CD4-positive, alpha-beta T cell treated with Interleukin-4 for 1 hour (primary cell): ENCODE measurements around the gene KYAT1.

Source experiments
- DNase-seq, 2 donors: peaks; one replicate each; pipeline ENCODE4 v3.0.0-alpha.2; 2020 to 2022

Gene KYAT1

DNA sequence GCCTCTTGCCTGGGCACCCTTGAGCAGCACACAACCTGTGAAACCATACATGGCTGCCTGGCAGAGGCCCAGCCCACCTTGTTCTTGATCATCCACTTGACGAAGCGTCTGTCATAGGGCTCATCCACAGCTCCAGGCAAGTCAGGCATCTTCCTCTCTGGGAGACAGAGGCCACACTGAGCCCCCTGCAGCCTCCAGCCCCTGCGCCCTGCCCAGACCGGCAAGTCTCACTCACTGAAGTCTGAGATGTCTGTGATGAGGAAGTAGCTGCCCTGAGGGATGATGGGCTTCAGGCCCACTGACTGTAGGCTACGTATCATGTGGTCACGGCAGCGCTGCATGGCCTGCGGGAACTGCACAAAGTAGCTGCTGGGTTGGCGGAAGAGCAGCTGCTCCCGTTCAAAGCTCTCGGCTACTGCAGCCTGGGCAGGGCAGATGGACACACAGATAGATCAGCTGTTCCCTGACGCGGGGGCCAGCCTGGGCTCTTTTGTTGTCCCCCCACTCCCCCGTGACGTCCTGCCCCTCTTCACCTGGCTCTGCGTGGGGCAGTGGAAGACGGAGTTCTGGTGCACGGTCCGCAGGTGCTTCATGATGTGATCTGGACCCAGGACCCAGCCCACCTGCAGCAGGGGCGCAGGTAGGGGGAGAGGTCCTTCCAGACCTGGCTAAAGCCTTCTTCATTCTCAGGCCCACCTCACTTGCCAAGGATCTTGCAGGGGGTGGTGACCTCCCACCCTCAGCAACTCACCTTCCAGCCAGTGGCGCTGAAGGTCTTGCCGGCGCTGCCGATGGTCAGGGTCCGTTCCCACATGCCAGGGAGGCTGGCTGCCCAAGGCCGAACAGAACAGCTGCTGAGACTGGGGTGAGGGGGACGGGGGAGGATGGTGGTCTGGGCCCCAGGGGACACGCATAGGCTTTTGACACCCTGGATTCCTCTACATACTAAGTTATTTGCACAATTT lies 46.2 kb downstream of the KYAT1 start:
- DNase-seq = no peak

- DNase-seq = no peak
These were observed 48.1 kb downstream of the KYAT1 start for GRCh38 chr9:128833696-128834095.

DNA sequence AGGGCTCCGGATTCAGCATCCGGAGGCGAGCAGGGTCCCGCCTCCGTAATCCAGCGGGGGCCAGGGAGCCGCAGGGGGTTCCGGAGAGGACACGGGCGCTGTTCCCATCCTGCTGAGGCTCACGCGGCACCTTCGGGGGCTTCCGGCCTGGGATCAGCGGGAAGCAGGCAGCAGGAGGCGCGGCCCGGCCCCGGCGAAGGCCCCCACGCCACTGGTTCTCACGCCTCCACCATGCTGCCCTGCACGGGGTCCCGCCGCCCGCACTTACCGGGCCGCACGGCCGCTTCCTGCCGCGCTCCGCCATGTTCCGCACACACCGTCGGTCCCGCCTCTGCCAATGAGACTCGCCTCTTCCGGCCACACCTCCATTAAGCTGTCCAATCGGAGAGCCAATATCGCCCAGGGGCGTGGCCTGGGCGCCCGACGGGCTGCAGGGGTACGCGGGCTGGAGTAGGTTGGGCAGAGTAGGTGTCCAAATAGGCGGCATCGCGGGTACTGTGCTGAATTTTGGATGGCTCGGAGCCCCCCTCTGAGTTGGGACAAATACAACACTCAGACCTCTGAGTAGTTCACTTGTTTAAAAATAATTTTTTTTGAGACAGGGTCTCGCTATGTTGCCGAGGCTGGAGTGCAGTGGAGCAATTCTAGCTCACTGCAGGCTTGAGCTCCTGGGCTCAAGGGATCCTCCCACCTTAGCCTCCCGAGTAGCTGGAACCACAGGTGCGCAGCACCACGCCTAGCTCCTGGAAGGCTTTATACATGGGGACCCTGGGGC lies 52.1 kb downstream of the KYAT1 start, which contains the start of gene SPOUT1:
SPOUT1 (minus strand) TSS at position 318 of the 775 bp plus-strand sequence; CDS start at position 304, 14 bp downstream.
- DNase-seq = peak; percentile 94 to 96

GRCh38 chr9:128828719-128829452 lies 52.9 kb downstream of the KYAT1 start:
- DNase-seq = no peak

DNA sequence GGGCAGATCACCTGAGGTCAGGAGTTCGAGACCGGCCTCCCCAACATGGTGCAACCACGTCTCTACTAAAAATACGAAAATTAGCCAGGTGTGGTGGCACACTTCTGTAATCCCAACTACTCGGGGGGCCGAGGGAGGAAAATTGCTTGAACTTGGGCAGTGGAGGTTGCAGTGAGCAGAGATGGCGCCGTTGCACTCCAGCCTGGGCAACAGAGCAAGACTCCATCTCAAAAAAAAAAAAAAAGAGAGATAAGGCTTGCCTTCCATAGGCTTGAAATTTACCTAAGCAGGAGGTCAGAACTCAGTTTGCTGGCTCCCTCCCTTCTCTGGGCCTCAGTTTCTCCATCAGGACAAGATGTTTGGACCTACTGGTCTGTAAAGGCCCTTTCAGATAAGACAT lies 53.5 kb downstream of the KYAT1 start:
- no peak for DNase-seq

DNA sequence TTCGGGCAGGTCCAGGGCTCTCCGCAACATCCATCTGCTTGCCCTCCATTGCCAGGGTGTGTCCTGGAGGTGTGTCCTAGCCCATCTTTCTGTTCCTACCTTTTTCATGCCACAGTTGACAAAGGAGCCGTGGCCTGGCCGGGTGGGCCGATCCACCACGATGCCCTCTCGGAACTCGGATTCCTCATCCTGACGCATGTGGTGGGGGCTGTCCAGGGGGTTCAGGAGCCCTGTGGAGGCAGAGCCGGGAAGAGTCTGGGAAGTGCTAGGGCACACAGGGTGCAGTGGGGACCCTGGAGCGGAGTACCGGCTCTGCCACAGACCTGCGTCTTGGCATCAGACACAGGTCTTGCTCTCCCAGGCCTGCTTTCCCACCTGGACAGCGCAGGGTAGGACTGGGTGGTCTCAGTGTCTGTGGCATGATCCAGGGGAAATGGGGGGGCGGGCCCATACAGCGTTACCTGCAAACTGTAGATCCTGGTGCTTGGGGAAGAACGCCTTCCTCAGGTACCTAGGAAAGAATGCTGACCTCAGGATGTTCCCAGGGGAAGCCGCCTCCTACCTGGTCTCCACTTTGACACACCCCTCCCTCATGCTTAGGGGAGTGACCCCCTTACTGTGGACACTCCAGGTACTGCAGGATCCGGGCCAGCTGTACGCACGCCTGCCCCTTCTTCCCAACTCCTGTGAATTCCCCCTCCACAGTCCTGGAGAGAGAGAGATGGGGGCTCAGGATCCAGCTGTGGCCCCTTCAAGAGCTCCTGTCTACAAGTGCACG lies 55.6 kb downstream of the KYAT1 start:
- no peak for DNase-seq

DNA sequence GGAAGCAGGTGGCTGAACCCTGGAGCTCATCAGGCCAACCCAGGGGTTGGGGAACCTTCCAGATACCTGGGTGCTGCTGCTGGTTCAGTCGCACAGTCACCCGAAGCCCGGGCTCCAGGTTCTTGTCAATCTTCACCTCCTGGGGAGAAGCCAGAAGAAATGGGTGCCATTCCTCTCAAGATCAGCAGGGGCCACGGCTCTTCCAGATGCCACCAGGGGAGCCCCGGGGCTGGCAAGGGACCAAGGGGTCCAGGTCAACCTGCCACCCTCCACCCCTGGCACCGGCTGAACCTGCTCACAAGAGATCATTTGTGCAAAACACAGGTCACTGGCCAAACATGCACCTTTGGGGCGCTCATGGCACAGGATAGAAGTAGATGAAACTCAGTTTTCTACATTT lies 56.8 kb downstream of the KYAT1 start:
- no peak for DNase-seq

GRCh38 chr9:128823903-128824406 lies 57.8 kb downstream of the KYAT1 start:
- DNase-seq = no peak

DNA sequence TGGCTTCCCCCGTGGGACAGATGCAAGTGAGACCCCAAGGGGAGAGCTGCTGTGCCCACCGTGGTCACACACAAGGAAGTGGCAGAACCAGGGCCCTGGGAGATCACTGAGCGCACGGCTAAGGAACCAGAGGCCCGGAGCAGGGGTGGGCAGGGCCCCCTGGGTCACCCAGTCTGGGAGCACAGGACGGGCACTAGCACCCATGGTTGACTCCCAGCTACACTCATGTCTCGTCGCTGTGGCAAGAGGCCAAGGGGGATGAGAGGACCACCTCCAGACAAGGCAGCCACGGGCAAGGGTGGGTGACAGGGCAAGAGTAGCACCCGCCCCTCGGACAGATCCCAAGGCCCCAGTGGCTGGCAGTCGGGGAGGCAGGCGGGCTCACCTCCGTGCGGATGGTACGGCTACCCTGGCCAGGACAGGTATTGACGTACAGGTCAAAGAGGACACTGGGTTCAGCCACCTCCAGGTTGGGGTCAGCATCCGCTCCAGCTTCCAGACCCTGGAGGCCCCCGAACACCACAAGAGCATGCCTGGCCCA lies 58.3 kb downstream of the KYAT1 start:
- DNase-seq = no peak

GRCh38 chr9:128822407-128823042 lies 59.2 kb downstream of the KYAT1 start:
- no peak for DNase-seq

DNA sequence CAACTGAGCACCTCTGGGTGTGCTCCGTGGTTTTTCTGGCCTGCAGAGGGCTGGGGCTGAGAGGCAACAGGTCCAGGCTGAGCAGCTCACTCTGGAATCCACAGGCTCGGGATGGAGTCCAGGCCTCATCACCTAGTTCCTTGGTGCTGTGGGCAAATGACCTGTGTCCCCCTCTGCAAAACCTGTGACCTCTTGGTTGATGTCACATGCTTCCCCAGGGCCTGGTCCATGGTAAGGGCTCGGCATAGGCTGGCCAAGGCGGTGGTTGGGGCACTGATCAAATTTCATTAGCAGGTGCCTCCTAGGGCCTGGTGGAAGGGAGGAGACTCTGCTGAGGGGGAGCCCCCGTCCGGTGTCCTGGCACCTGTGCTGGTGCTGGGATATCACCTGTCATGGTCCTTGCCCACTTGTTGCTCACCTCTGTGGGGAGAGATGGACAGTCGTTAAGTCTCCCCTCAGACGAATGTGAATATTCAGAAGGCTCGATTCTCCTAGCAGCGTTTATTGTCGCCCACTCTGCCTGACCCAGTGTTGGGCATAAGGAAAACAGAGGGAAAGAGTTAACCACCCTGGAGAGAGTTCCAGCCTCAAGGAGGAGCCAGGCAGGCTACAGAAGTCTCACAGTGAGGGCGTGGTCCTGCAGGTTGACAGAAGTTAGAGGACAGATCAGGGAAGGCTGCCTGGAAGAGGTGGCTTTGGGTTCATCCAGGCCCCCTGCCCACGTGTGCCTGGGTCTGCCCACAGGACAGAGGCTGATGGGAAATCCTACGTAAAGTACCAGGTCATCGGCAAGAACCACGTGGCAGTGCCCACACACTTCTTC lies 60.0 kb downstream of the KYAT1 start:
- DNase-seq = no peak

DNA sequence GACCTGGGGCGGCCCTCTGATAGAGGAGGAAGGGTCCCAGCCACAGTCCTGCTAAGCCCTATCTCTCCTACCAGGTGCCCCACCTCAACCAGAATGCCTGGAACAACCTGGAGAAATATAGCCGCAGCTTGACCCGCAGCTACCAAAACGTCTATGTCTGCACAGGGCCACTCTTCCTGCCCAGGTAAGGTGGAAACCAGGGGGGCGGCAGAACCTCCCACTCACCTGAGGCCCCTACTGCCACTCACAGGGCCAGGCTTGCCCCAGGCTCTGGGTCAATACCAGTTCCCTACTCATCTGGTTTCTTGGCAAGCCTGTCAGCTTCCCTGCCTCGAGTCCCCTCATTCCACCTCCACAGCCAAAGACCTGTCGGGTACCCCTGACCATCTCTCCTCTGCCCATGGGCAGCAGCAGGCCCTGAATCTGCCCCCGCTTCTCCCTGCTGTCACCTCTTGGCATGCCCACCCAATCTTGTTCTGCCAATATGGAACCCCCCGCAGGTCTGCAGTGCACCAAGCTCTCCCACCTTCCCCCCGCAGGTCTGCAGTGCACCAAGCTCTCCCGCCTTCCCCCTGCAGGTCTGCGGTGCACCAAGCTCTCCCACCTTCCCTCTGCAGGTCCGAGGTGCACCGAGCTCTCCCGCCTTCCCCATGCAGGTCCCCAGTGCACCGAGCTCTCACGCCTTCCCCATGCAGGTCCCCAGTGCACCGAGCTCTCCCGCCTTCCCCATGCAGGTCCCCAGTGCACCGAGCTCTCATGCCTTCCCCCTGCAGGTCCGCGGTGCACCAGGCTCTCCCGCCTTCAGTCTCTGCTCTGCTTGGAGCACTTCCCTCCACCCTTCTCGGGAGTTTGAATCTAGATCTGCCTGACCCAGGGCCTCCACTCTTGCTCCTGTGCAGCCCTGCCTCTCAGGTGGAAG lies 60.8 kb downstream of the KYAT1 start:
- no peak for DNase-seq

GRCh38 chr9:128819716-128820664 lies 61.8 kb downstream of the KYAT1 start:
- no peak for DNase-seq

DNA sequence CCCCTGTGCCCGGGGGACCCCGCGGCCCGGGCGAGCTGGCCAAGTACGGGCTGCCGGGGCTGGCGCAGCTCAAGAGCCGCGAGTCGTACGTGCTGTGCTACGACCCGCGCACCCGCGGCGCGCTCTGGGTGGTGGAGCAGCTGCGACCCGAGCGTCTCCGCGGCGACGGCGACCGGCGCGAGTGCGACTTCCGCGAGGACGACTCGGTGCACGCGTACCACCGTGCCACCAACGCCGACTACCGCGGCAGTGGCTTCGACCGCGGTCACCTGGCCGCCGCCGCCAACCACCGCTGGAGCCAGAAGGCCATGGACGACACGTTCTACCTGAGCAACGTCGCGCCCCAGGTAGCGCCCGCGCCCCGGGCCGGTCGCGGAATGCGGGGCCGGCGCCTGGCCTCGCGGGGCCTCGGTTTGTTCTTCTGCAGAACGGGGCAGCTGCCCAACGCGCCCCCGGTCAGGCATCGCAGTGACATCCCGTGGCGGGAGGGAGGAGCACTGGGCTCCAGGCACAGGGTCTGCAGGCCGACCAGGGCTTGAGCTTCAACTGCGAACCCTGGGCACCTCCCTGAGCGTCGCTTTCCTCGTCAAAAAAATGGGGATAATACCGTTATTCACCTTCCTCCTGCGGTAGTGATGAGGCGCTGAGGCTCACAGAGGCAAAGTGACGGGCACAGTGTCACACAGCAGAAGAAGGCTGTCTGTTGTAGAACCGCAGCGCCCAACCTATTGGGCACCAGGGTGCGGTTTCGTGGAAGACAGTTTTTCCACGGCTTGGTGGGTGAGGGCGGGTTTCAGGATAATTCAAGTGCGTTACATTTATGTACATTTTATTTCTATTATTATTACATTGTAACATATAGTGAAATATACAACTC lies 62.7 kb downstream of the KYAT1 start:
- DNase-seq = peak; percentile 22 to 43

- DNase-seq = peak; percentile 97
These were observed 63.5 kb downstream of the KYAT1 start, which contains the start of gene ENDOG for GRCh38 chr9:128818099-128818838. Gene ENDOG (plus strand): TSS chr9:128818500. CDS start chr9:128818685, 185 bp downstream.

DNA sequence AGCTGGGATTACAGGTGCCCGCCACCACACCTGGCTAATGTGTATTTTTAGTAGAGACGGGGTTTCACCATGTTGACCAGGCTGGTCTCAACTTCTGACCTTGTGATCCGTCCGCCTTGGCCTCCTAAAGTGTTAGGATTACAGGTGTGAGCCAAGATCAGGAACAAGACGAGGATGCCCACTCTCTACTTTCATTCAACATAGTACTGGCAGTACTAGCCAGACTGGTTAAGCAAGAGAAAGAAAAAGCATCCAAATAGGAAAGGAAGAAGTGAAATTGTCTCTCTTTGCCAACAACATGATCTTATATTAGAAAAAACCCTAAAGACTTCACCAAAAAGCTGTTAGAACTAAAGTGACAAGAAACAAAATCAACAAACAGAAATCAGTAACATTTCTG lies 70.9 kb downstream of the KYAT1 start:
- DNase-seq = no peak
